Osteocyte (in vitro differentiated cells): Measurements from ENCODE around the gene ZRANB1. TPM values are rescaled to one million over a fixed set of nuclear protein-coding genes. Genes with fewer than 3 reads are reported as not detected.

Experiments
- DNase-seq: peaks from one replicate; pipeline ENCODE4 v3.0.0; 2021; ENCODE audit warnings: mixed read lengths; ENCODE audit not compliant: unreplicated experiment; ENCODE audit errors: extremely low spot score
- H3K27ac Mint-ChIP-seq: one replicate; pipeline ENCODE4 v1.8.0; 2021; ENCODE audit warnings: mild to moderate bottlenecking, mixed read lengths; ENCODE audit not compliant: unreplicated experiment
- H3K27me3 Mint-ChIP-seq: one replicate; pipeline ENCODE4 v1.8.0; 2021; ENCODE audit warnings: mixed read lengths; ENCODE audit not compliant: unreplicated experiment
- H3K36me3 Mint-ChIP-seq: one replicate; pipeline ENCODE4 v1.8.0; 2021; ENCODE audit warnings: mixed read lengths; ENCODE audit not compliant: unreplicated experiment
- H3K4me1 Mint-ChIP-seq: one replicate; pipeline ENCODE4 v1.8.0; 2021; ENCODE audit warnings: mixed read lengths; ENCODE audit not compliant: unreplicated experiment
- H3K4me3 Mint-ChIP-seq: one replicate; pipeline ENCODE4 v1.8.0; 2021; ENCODE audit warnings: mild to moderate bottlenecking, moderate library complexity, mixed read lengths; ENCODE audit not compliant: unreplicated experiment
- H3K9me3 Mint-ChIP-seq: one replicate; pipeline ENCODE4 v1.8.0; 2021; ENCODE audit warnings: mixed read lengths; ENCODE audit not compliant: unreplicated experiment
- CTCF ChIP-seq: fragments of 200-600 bp; sonication (generic); IDR thresholded peaks from 2 replicates; pipeline ENCODE4 v1.5.0; 2021; ENCODE audit warnings: antibody characterized with exemption, mild to moderate bottlenecking, moderate library complexity
- total RNA-seq: library from RNA; stranded (reverse); gene quantifications from 2 replicates; pipeline ENCODE4 v1.2.1, GENCODE V29; 2021

ZRANB1 gene
- total RNA-seq, 1 donor from 2014 or later = 26.8 TPM

DNA sequence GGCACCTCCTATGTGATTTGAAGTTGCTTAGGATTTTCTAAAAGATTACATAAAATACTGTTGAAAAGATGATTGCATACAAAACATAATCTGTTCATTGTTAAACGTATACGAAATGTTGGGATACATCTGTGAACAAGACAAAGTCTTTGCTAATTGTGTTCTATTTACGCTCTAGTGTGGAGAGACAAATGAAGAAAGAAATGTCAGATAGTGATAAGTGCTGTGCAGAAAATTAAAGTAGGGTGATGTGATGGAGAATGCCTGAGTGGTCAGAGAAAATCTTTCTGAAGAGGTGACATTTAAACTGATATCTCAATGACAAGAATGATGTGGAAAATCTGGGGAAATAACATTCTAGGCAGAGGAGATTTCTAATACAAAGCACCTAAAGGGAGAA is 13.4 kb upstream of the ZRANB1 start:
- H3K27ac Mint-ChIP-seq = no peak overlapping the region

GRCh38 chr10:124935946-124936345 is 6.0 kb upstream of the ZRANB1 start:
- no peaks in the 10 kb centered on the region for H3K27me3 Mint-ChIP-seq
- no peak for DNase-seq
- no peak for TF ChIP-seq CTCF
- peaks cover 2% of the 10 kb centered on the region for H3K4me1 Mint-ChIP-seq
- no peak overlapping the region for H3K27ac Mint-ChIP-seq
- peaks cover 1% of the 10 kb centered on the region for H3K36me3 Mint-ChIP-seq
- H3K4me3 Mint-ChIP-seq = no peak overlapping the region
- peaks cover 5% of the 10 kb centered on the region for H3K9me3 Mint-ChIP-seq

More for the DNA sequence above, 13.4 kb upstream of the ZRANB1 start:
- peaks cover 5% of the 10 kb centered on the region for H3K9me3 Mint-ChIP-seq
- no peak for TF ChIP-seq CTCF
- H3K4me3 Mint-ChIP-seq = no peak overlapping the region
- H3K4me1 Mint-ChIP-seq = peaks cover 23% of the 10 kb centered on the region
- no peak for DNase-seq
- H3K36me3 Mint-ChIP-seq = peaks cover 15% of the 10 kb centered on the region
- no peaks in the 10 kb centered on the region for H3K27me3 Mint-ChIP-seq

DNA sequence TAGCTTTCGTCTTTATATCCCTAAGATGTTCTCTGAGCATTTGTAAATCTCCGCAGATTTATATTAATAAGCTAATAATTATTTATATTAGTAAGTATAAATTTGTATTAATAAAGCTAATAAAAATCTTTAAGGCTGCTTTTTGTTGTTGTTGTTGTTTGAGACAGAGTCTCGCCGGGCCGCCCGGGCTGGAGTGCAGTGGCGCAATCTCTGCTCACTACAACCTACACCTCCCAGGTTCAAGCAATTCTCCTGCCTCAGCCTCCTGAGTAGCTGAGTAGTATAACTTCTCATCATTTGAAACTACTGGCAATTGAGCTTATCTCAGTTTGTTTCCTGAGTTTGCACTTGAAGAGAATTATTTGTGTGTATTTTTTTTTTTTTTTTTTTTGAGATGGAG is 5.1 kb upstream of the ZRANB1 start:
- Mint-ChIP-seq H3K36me3 (peaks cover 1% of the 10 kb centered on the region), H3K27me3 (no peaks in the 10 kb centered on the region), H3K9me3 (peaks cover 2% of the 10 kb centered on the region), H3K4me1 (peaks cover 2% of the 10 kb centered on the region), H3K27ac (no peak overlapping the region), H3K4me3 (no peak overlapping the region)
- TF ChIP-seq CTCF = no peak
- no peak for DNase-seq

GRCh38 chr10:124939290-124939689 is 2.6 kb upstream of the ZRANB1 start:
- no peaks in the 10 kb centered on the region for H3K27me3 Mint-ChIP-seq
- TF ChIP-seq CTCF = no peak
- H3K9me3 Mint-ChIP-seq = no peaks in the 10 kb centered on the region
- no peak for DNase-seq
- H3K4me1 Mint-ChIP-seq = peaks cover 14% of the 10 kb centered on the region
- no peak overlapping the region for H3K27ac Mint-ChIP-seq
- H3K4me3 Mint-ChIP-seq = no peak overlapping the region
- H3K36me3 Mint-ChIP-seq = peaks cover 11% of the 10 kb centered on the region

DNA sequence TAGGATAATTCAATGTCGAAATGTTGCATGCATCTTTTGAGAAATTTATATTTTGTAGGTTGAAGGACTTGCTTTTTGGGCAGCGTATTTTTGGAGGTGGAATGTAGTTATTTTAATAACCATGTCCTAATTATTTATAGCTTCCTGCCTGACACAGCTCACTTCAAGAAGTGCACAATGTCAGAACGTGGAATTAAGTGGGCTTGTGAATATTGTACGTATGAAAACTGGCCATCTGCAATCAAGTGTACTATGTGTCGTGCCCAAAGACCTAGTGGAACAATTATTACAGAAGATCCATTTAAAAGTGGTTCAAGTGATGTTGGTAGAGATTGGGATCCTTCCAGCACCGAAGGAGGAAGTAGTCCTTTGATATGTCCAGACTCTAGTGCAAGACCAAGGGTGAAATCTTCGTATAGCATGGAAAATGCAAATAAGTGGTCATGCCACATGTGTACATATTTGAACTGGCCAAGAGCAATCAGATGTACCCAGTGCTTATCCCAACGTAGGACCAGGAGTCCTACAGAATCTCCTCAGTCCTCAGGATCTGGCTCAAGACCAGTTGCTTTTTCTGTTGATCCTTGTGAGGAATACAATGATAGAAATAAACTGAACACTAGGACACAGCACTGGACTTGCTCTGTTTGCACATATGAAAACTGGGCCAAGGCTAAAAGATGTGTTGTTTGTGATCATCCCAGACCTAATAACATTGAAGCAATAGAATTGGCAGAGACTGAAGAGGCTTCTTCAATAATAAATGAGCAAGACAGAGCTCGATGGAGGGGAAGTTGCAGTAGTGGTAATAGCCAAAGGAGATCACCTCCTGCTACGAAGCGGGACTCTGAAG is 620 bp downstream of the ZRANB1 start:
- Mint-ChIP-seq H3K36me3 (peaks cover 11% of the 10 kb centered on the region), H3K27ac (no peak overlapping the region), H3K27me3 (no peaks in the 10 kb centered on the region), H3K9me3 (no peaks in the 10 kb centered on the region), H3K4me3 (no peak overlapping the region), H3K4me1 (peaks cover 31% of the 10 kb centered on the region)
- DNase-seq = no peak
- TF ChIP-seq CTCF = no peak
